Activated CD4-positive, alpha-beta T cell treated with anti-CD3 and anti-CD28 coated beads, Interleukin-2, amount 50 U/mL, for 16 hours (primary cell): ENCODE data around the gene MGAT4C.

Experiments
- DNase-seq: peaks from one replicate; pipeline ENCODE4 v3.0.0-alpha.2; 2020

The MGAT4C gene

DNA sequence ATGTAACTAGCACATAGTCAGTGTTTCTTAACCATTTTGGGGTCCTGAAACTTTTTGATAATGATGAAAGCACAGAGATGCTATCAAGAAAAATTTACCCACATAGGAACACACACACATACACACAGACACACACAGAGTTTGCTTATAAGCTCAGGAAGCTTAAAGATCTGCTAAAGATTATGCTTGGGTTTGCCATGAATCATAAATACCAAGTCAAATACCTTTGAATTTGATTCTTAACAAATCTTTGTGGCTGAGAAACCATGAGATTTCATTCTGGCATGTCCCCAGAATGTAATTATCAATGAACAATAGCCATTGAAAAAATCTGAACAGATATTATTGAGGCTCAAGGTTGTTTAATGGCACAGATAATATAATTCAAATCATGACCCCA, 292.9 kb downstream of the MGAT4C start:
- no peak for DNase-seq

- DNase-seq = no peak
Measured at GRCh38 chr12:85956081-85956480, 300.1 kb downstream of the MGAT4C start.

DNA sequence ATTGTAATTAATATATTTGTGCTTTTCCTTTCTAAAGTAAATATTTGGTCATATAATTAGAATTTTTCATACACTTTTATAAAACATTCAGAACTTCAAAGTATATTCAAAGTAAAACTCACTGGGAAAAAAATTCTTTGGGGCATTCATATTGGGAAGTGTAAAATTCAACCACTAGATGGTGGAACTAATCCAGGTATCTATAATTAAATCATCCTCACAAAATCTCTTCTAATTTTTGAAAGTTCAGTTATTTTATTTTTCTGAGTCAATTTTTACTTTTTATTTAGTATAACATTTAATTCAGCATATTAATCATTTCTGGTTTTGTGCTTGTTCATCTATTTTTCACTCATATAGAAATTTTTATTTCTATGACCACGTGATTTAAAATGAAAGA, 301.1 kb downstream of the MGAT4C start:
- DNase-seq = no peak

DNA sequence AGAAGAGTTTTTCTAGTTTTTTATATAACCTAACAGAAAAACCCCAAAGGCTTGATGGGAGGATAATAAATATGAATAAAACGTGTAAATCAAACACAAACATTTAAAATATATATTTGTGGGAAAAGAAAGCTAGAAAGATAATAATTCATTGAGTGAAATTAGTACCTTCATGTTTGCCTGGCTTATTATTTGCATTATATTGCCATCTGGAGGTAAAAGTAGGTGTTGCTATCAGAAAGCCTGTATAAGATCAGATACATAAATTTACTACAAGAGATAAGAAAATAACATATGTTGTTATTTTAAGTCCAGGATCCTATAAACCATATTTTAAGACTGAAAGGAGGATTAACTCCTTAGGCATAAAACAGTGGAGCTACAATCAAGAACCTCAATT, 304.4 kb downstream of the MGAT4C start:
- DNase-seq = no peak

GRCh38 chr12:85949253-85949652, 306.9 kb downstream of the MGAT4C start:
- DNase-seq = no peak

DNA sequence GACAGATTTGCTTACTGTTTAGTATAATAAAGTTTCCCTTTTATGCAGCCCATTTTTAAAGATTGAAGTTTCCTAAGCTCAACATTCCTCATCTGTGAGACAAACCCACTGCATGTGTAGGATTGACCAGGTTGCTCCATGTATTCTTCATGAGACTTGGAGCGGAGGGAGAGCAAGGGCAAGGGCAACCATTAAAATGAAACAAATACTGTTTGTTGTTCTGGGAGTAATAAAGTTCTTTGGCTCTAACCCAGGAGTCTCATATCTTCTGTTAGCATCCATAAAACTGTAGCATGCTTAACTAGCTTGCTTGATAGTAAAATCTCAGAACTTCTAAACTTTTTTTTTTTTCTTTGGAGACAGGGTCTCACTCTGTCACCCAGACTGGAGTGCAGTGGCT, 307.9 kb downstream of the MGAT4C start:
- no peak for DNase-seq

DNA sequence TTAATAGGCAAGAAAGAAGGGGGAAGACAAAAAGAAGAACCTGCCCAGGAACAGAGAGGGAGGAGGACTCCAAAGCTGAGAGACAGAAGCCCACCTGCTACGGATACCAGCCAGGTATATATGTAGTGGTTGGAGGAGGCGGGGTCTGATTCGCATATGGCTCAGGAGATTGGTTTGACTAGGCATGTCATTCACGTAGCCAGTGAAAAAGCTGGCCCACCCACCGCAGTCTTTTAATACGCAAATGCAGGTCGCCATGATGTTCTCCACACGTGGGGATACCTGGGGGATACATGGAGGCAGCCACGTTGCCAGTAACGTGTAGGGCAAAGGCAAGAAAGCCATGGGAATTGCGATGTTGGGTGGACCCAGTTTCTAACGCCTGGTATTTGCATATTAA, 308.9 kb downstream of the MGAT4C start:
- DNase-seq = no peak

- DNase-seq = no peak
Measured at GRCh38 chr12:85946375-85946774, 309.8 kb downstream of the MGAT4C start.

DNA sequence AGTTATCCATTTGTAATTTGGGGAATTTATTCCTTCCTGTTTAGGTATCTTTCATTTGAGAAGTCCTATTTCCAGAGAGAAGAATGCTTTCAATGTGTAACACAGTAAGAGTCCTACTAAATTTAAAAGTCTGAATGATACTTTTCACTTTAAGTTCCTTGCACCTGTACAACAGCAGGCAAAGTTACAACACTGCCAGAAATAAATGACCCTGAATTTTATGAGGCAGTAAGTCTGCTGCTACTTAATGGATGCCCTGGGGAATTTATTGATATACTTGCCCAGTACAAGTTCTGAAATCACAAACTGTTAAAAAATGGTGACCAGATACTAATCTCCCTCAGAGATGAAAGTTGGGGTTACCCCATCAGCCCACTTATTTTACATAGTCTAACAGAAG, 329.0 kb downstream of the MGAT4C start:
- DNase-seq = no peak

DNA sequence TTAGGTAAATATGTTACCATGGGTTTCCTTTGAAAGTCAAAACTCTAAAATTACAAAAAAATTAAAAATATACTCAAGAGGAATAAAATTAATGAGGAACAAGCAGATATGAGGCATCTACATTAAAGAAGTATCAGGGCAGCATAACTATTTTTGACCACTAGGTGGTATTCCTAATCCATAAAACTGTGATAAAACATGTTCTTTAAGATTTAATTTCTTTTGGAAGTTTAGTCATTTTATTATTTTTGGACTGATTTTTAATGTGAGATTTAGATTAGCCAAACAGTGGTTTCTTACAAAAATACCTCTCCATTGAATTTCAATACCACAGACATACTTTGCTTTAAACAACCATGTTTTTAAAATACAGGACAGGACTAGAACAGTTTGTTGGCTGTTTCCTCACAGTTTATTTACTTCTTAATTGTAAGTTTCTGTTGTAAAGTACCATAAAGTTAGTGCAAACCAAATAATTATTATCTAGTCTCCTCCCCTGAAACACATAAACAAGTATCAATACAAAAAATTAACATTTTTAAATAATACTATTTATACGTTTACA, 332.3 kb downstream of the MGAT4C start:
- no peak for DNase-seq

- peak; percentile 25 for DNase-seq
Measured at GRCh38 chr12:85920324-85920947, 335.8 kb downstream of the MGAT4C start.
